SU-DHL-6 (cell line): Measurements from ENCODE around the gene PARVB.
"Not testable (repeated sequence)": the region's sequence is repeated elsewhere in the genome, so short reads cannot be mapped to it uniquely, and the experiment has no call there.

Experiments used
- H2AFZ ChIP-seq: fragments of 200-600 bp; sonication (generic); 2 replicates; pipeline ENCODE4 v1.6.1; 2014; ENCODE audit warnings: low read depth, mild to moderate bottlenecking, moderate library complexity, mixed read lengths, antibody characterized with exemption, low read length; ENCODE audit not compliant: severe bottlenecking
- H3F3A ChIP-seq: fragments of 200-600 bp; shearing (Covaris generic); 2 replicates; pipeline ENCODE4 v1.6.0; 2016; ENCODE audit warnings: antibody characterized with exemption, mild to moderate bottlenecking; ENCODE audit not compliant: insufficient read depth
- H3K27ac ChIP-seq: fragments of 200-600 bp; sonication (generic); 2 replicates; pipeline ENCODE4 v1.5.1; 2016; ENCODE audit warnings: low read depth, mild to moderate bottlenecking, low read length, moderate library complexity, mixed read lengths
- H3K27me3 ChIP-seq: fragments of 200-600 bp; sonication (generic), shearing (Covaris generic); 2 replicates; pipeline ENCODE4 v1.6.0; 2014; ENCODE audit warnings: mild to moderate bottlenecking, low read length
- H3K36me3 ChIP-seq: fragments of 200-600 bp; sonication (generic); 2 replicates; pipeline ENCODE4 v1.6.1; 2014; ENCODE audit warnings: mild to moderate bottlenecking, low read length, mixed read lengths
- H3K4me2 ChIP-seq: fragments of 300-600, 200-600 bp; shearing (Covaris generic), sonication (generic); 2 replicates; pipeline ENCODE4 v1.6.0; 2014; ENCODE audit warnings: low read length, low read depth, mild to moderate bottlenecking; ENCODE audit not compliant: poor library complexity, severe bottlenecking
- H3K4me3 ChIP-seq: fragments of 200-600 bp; sonication (generic); 2 replicates; pipeline ENCODE4 v1.5.1; 2014; ENCODE audit warnings: antibody characterized with exemption, low read length, mild to moderate bottlenecking, mixed read lengths; ENCODE audit not compliant: insufficient read depth, poor library complexity, severe bottlenecking
- H3K79me2 ChIP-seq: fragments of 200-600 bp; sonication (generic); 2 replicates; pipeline ENCODE4 v1.6.1; 2014; ENCODE audit warnings: mild to moderate bottlenecking, low read length, moderate library complexity; ENCODE audit not compliant: insufficient read depth
- H3K9ac ChIP-seq: fragments of 200-600 bp; sonication (generic); 2 replicates; pipeline ENCODE4 v1.7.0; 2014; ENCODE audit warnings: mild to moderate bottlenecking, low read length
- H3K9me2 ChIP-seq: fragments of 200-600 bp; sonication (generic); replicated peaks from 2 replicates; pipeline ENCODE4 v1.6.1; 2014; ENCODE audit warnings: low read length; ENCODE audit not compliant: insufficient read depth
- H3K9me3 ChIP-seq: fragments of 200-600 bp; sonication (generic); 2 replicates; pipeline ENCODE4 v1.6.1; 2014; ENCODE audit warnings: low read length, mixed read lengths; ENCODE audit not compliant: insufficient read depth
- H4K20me1 ChIP-seq: fragments of 200-600 bp; sonication (generic); 2 replicates; pipeline ENCODE4 v1.6.1; 2014; ENCODE audit warnings: low read depth, mild to moderate bottlenecking, antibody characterized with exemption, low read length, moderate library complexity, mixed read lengths
- CTCF ChIP-seq: fragments of 200-600 bp; sonication (generic); IDR thresholded peaks from one replicate; pipeline ENCODE4 v1.5.1; 2017; ENCODE audit warnings: antibody characterized with exemption, mild to moderate bottlenecking, low read length, moderate library complexity; ENCODE audit not compliant: insufficient read depth, poor library complexity, severe bottlenecking
- EZH2phosphoT487 ChIP-seq: fragments of 200-600 bp; sonication (generic), shearing (Covaris generic); conservative IDR thresholded peaks from 2 replicates; pipeline ENCODE4 v1.6.1; 2018; ENCODE audit warnings: mild to moderate bottlenecking, antibody characterized with exemption, low read length, moderate library complexity, mixed read lengths

Gene PARVB

GRCh38 chr22:44005524-44005923 is 18.6 kb upstream of the PARVB start:
- no peak overlapping the region for H2AFZ ChIP-seq
- no peak overlapping the region for H3K4me3 ChIP-seq

GRCh38 chr22:44012162-44012561 is 11.9 kb upstream of the PARVB start:
- H3K27me3 ChIP-seq: no peaks in the 10 kb centered on the region
- H3K4me2 ChIP-seq: no peak overlapping the region

More at GRCh38 chr22:44005524-44005923, 18.6 kb upstream of the PARVB start:
- TF ChIP-seq CTCF: no peak
- Histone ChIP-seq H3K9me2 (no peaks in the 10 kb centered on the region), H4K20me1 (no peaks in the 10 kb centered on the region), H3K27me3 (no peaks in the 10 kb centered on the region), H3K9ac (no peak overlapping the region), H3K79me2 (no peaks in the 10 kb centered on the region), H3K4me2 (no peak overlapping the region), H3K36me3 (no peaks in the 10 kb centered on the region), H3K27ac (no peak overlapping the region), H3K9me3 (no peaks in the 10 kb centered on the region), H3F3A (no peaks in the 10 kb centered on the region)

GRCh38 chr22:44012591-44012990 is 11.5 kb upstream of the PARVB start:
- Histone ChIP-seq H3K9ac (no peak overlapping the region), H2AFZ (no peak overlapping the region), H4K20me1 (no peaks in the 10 kb centered on the region), H3K9me3 (no peaks in the 10 kb centered on the region), H3F3A (no peaks in the 10 kb centered on the region), H3K27me3 (no peaks in the 10 kb centered on the region), H3K36me3 (no peaks in the 10 kb centered on the region), H3K4me3 (no peak overlapping the region), H3K4me2 (no peak overlapping the region), H3K27ac (no peak overlapping the region), H3K79me2 (no peaks in the 10 kb centered on the region), H3K9me2 (no peaks in the 10 kb centered on the region)
- TF ChIP-seq CTCF (no peak), EZH2phosphoT487 (no peak)

More at GRCh38 chr22:44012162-44012561, 11.9 kb upstream of the PARVB start:
- no peaks in the 10 kb centered on the region for H3K36me3 ChIP-seq
- no peaks in the 10 kb centered on the region for H4K20me1 ChIP-seq
- no peak overlapping the region for H2AFZ ChIP-seq
- no peak overlapping the region for H3K27ac ChIP-seq
- no peak overlapping the region for H3K9ac ChIP-seq
- TF ChIP-seq CTCF (no peak), EZH2phosphoT487 (no peak)
- no peaks in the 10 kb centered on the region for H3K9me2 ChIP-seq
- H3K9me3 ChIP-seq: no peaks in the 10 kb centered on the region
- H3K4me3 ChIP-seq: no peak overlapping the region
- no peaks in the 10 kb centered on the region for H3F3A ChIP-seq
- no peaks in the 10 kb centered on the region for H3K79me2 ChIP-seq

- no peaks in the 10 kb centered on the region for H3K27me3 ChIP-seq
- H3K9ac ChIP-seq: no peak overlapping the region
- no peaks in the 10 kb centered on the region for H3K79me2 ChIP-seq
- no peaks in the 10 kb centered on the region for H3K36me3 ChIP-seq
- H3K4me2 ChIP-seq: no peak overlapping the region
- no peak overlapping the region for H3K27ac ChIP-seq
- TF ChIP-seq CTCF (no peak), EZH2phosphoT487 (no peak)
- no peaks in the 10 kb centered on the region for H3K9me3 ChIP-seq
- no peak overlapping the region for H3K4me3 ChIP-seq
- no peaks in the 10 kb centered on the region for H3K9me2 ChIP-seq
- H3F3A ChIP-seq: no peaks in the 10 kb centered on the region
- no peaks in the 10 kb centered on the region for H4K20me1 ChIP-seq
- H2AFZ ChIP-seq: no peak overlapping the region
Observed at GRCh38 chr22:44014241-44014640, 9.9 kb upstream of the PARVB start.

- not testable (repeated sequence) for H3F3A ChIP-seq, H3K4me2 ChIP-seq, H3K9me3 ChIP-seq, H3K9me2 ChIP-seq, H3K27me3 ChIP-seq, H3K79me2 ChIP-seq, H2AFZ ChIP-seq, H3K27ac ChIP-seq, H3K9ac ChIP-seq, H3K36me3 ChIP-seq, H3K4me3 ChIP-seq, H4K20me1 ChIP-seq
Observed at GRCh38 chr22:44016586-44016985, 7.5 kb upstream of the PARVB start.
